Stomach (tissue), 9 donors: Measurements from ENCODE around the gene ZSWIM3. TPM values are rescaled to one million over a fixed set of nuclear protein-coding genes. Genes with fewer than 3 reads are reported as not detected.
A peak's percentile ranks its signal among the peaks of the same experiment; 100 is the strongest.

ENCODE experiments used
- DNase-seq, 2 donors: peaks; one replicate each; pipeline versions ENCODE4 v3.0.0 to v3.0.0-alpha.2; 2013 to 2019
- H3K27ac ChIP-seq, 5 donors: fragments of 200-600 bp in 4 of 5; sonication (generic) in 4 of 5; one replicate each; pipeline ENCODE4 v1.5.1; 2013 to 2019; ENCODE audit warnings: mild to moderate bottlenecking in 1 of 5, moderate library complexity in 1 of 5
- H3K27me3 ChIP-seq, 3 donors: fragments of 200-600 bp; sonication (generic); one replicate each; pipeline ENCODE4 v1.5.1; 2017 to 2019; ENCODE audit warnings: mixed run types in 1 of 3
- H3K36me3 ChIP-seq, 4 donors: fragments of 200-600 bp; sonication (generic); 1 replicate in 3 of 4; 2 replicates in 1 of 4; pipeline ENCODE4 v1.5.1; 2016 to 2019
- H3K4me1 ChIP-seq, 4 donors: fragments of 200-600 bp; sonication (generic); one replicate each; pipeline ENCODE4 v1.5.1; 2016 to 2019
- H3K4me3 ChIP-seq, 4 donors: fragments of 200-600 bp; sonication (generic) in 3 of 4; one replicate each; pipeline ENCODE4 v1.5.1; 2016 to 2019; ENCODE audit warnings: mild to moderate bottlenecking in 1 of 4
- H3K9me3 ChIP-seq, 4 donors: fragments of 200-600 bp; sonication (generic); one replicate each; pipeline ENCODE4 v1.5.1; 2016 to 2019
- EP300 ChIP-seq: sonication (generic); formaldehyde crosslinking; IDR thresholded peaks from one replicate; pipeline ENCODE4 v1.6.1; 2017; ENCODE audit warnings: antibody characterized with exemption
- POLR2A ChIP-seq, 4 donors: fragments of 450-650 bp; IDR thresholded peaks; one replicate each; pipeline ENCODE4 v1.6.1; 2016; ENCODE audit warnings: antibody characterized with exemption in 4 of 4, control low read depth in 2 of 4, mild to moderate bottlenecking in 1 of 4, moderate library complexity in 1 of 4
- POLR2AphosphoS5 ChIP-seq, 3 donors: sonication (generic); formaldehyde crosslinking; IDR thresholded peaks; one replicate each; pipeline ENCODE4 v1.6.1; 2016; ENCODE audit warnings: antibody characterized with exemption in 3 of 3
- WGBS, 5 donors: extraction: QIAGEN DNeasy Blood & Tissue Kit in 3 of 5; methylation state at CpG; one replicate each; pipeline versions ENCODE4 v1.1.5 to v1.1.7; 2013 to 2018; 5-methylcytosine and 5-hydroxymethylcytosine counted together
- intact Hi-C: fragments of 100-400 bp; cut with DNase I; formaldehyde crosslinking; loops from one replicate; pipeline ENCODE4 v1.15.1; 2023; ENCODE audit warnings: low total_unique reads
- polyA plus RNA-seq, 3 donors: library from polyadenylated mRNA; stranded (reverse); fragments of 200-250 nt; gene quantifications; one replicate each; pipeline ENCODE4 v1.2.3, GENCODE V29; 2013
- total RNA-seq, 5 donors: library from RNA; depleted of rRNA; stranded (reverse); fragments of >200 nt; gene quantifications; one replicate each; pipeline versions ENCODE4 v1.1.0 to v1.2.3, GENCODE V29; 2014 to 2016
- TF ChIP-seq, protein P1 (sequence below), 7 experiments: fragments of 450-650 bp in 4 of 7; fragments of 200-600 bp in 3 of 7; sonication (generic) in 3 of 7; IDR thresholded peaks; one replicate each; pipeline ENCODE4 v1.5.1; 2016 to 2019; ENCODE audit warnings: antibody characterized with exemption in 7 of 7, control low read depth in 2 of 7, mild to moderate bottlenecking in 1 of 7
- donor health status: healthy with polysubstance abuse.
- donor health status: Bipolar disorder and iron deficiency.
- donor health status: healthy.

The ZSWIM3 gene
- total and polyA plus RNA-seq, 8 donors: 0.87 to 2.3 (median 1.8) TPM; not detected in 1

DNA sequence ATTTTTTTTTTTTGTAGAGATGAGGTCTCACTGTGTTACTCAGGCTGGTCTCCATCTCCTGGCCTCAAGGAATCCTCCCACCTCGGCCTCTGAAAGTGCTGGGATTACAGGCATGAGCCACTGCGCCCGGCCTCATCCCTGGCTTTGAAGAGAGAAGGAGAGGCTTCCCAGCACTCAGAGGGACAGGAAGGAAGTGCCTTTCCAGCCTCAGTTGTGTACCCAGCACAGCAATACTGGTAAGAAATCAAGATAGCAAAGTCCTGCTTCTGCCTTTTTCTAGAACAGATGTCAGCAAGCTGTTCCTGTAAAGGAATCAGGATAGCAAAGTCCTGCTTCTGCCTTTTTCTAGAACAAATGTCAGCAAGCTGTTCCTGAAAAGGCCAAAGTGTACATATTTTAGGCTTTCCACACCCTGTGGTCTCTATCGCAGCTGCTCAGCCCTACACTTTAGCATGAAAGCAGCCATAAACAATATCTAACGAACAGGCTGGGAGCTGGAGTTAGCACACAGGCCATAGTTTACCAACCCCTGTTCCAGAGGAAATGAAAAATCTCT, 60.8 kb downstream of the ZSWIM3 start:
- no peaks in the 10 kb centered on the region for H3K9me3 ChIP-seq
- H3K27ac ChIP-seq: peak overlapping the region; percentile 29 to 83 (median 52)
- intact Hi-C loops: no loop called here
- peak in 1 of 2 donors; percentile 67 for DNase-seq
- peak in 1 of 3 donors; percentile 3 for TF ChIP-seq POLR2AphosphoS5 (IDR thresholded peaks at IDR 0.05)
- no peak for TF ChIP-seq POLR2A (IDR thresholded peaks at IDR 0.05)
- no peak overlapping the region for H3K4me3 ChIP-seq
- WGBS, 5 donors: 49 to 74% (median 60%) methylated on average over 5 of the region's 5 CpGs
- H3K27me3 ChIP-seq: no peaks in the 10 kb centered on the region
- no peaks in the 10 kb centered on the region for H3K36me3 ChIP-seq
- H3K4me1 ChIP-seq: peaks cover 19 to 65% (median 37%) of the 10 kb centered on the region in 4 donors

DNA sequence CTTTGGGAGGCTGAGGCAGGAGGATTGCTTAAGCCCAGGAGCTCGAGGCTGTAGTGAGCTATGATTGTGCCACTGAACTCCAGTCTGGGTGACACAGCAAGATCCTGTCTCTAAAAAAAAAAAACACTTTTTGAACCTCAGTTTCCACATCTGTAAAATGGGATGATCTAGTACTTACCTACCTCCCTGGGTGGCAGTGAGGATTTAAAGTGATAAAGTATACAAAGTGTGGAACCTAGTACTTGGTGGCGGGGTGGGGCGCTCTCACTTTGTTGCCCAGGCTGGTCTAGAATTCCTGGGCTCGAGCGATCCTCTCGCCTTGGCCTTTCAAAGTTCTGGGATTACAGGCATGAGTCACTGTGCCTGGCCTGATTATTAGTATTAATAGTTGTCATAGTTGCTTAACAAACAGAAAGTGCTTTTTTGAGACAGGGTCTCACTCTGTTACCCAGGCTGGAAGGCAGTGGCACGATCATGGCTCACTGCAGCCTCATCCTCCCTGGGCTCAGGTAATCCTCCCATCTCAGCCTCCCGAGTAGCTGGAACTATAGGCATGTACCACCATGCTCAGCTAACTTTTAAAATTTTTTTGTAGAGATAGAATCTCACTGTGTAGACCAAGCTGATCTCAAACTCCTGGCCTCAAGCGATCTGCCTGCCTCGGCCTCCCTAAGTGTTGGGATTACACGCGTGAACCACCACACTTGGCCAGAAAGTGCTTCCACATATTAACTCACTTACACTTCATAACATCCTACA, 61.5 kb downstream of the ZSWIM3 start:
- Histone ChIP-seq H3K27me3 (no peaks in the 10 kb centered on the region), H3K36me3 (no peaks in the 10 kb centered on the region), H3K4me1 (peaks cover 22 to 63% (median 42%) of the 10 kb centered on the region in 4 donors), H3K4me3 (no peak overlapping the region), H3K9me3 (no peaks in the 10 kb centered on the region), H3K27ac (peak overlapping the region; percentile 33 to 83 (median 52))
- no peak for TF ChIP-seq EP300
- no peak for TF ChIP-seq POLR2AphosphoS5 (IDR thresholded peaks at IDR 0.05)
- TF ChIP-seq, protein P1, sequence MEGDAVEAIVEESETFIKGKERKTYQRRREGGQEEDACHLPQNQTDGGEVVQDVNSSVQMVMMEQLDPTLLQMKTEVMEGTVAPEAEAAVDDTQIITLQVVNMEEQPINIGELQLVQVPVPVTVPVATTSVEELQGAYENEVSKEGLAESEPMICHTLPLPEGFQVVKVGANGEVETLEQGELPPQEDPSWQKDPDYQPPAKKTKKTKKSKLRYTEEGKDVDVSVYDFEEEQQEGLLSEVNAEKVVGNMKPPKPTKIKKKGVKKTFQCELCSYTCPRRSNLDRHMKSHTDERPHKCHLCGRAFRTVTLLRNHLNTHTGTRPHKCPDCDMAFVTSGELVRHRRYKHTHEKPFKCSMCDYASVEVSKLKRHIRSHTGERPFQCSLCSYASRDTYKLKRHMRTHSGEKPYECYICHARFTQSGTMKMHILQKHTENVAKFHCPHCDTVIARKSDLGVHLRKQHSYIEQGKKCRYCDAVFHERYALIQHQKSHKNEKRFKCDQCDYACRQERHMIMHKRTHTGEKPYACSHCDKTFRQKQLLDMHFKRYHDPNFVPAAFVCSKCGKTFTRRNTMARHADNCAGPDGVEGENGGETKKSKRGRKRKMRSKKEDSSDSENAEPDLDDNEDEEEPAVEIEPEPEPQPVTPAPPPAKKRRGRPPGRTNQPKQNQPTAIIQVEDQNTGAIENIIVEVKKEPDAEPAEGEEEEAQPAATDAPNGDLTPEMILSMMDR (IDR thresholded peaks at IDR 0.05): no peak
- no peak for TF ChIP-seq POLR2A (IDR thresholded peaks at IDR 0.05)
- no peak for DNase-seq
- 76 to 84% (median 83%) methylated on average over 12 of the region's 12 CpGs for WGBS, 5 donors
- intact Hi-C loops: no loop called here

DNA sequence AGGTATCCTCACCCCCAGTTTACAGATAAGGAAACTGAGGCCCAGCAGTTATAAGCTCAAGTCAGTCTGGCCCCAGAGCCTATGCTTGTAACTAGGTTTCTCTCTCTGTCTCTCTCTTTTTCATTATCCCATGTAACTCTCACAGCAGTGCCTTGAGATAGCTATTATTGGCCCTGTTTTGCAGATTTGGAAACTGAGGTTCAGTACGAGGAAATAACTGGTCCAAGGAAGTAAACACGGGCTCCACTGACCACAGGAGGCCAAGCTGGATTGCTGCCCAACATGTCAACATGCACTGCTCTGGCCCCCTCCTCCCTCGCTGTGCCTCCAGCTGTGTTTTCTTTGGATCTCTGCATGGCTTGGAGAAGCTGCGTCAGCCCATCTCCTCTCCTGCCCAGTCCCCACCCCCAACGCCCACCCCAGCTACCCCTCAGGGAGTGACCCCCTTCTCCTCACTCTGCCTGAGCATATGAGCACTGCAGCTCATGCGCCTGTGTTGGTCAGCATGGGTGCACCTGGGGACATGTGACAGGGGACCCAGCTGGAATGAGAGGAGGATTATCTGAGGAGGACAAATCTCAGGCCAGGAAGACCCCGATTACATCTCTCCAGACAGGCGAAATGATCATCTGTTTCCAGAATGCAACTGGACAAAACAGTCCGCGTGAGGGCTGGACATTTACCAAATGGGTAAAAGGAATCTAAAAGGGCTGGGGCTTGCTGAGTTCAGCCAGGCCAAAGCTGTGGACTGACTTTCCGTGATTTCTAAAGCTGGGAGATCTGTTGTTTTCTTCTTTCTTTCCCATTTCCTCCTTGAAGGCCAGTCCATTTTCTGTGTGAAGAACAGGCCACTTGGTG, 62.4 kb downstream of the ZSWIM3 start:
- Histone ChIP-seq H3K27me3 (no peaks in the 10 kb centered on the region), H3K27ac (peak overlapping the region; percentile 48 to 83 (median 52)), H3K4me1 (peaks cover 28 to 64% (median 49%) of the 10 kb centered on the region in 4 donors), H3K36me3 (no peaks in the 10 kb centered on the region), H3K4me3 (no peak overlapping the region), H3K9me3 (no peaks in the 10 kb centered on the region)
- TF ChIP-seq EP300 (no peak), POLR2A (IDR thresholded peaks at IDR 0.05) (no peak), POLR2AphosphoS5 (IDR thresholded peaks at IDR 0.05) (peak in 1 of 3 donors; percentile 46)
- TF ChIP-seq, protein P1 (IDR thresholded peaks at IDR 0.05): no peak
- peak; percentile 85 to 88 for DNase-seq
- intact Hi-C loops: no loop called here
- WGBS, 5 donors: 19 to 39% (median 20%) methylated on average over 10 to 11 of the region's 11 CpGs

GRCh38 chr20:45920462-45921336, 63.3 kb downstream of the ZSWIM3 start:
- Histone ChIP-seq H3K27ac (peak overlapping the region; percentile 48 to 83 (median 52)), H3K4me3 (no peak overlapping the region), H3K27me3 (no peaks in the 10 kb centered on the region), H3K4me1 (peaks cover 28 to 65% (median 53%) of the 10 kb centered on the region in 4 donors), H3K9me3 (no peaks in the 10 kb centered on the region), H3K36me3 (no peaks in the 10 kb centered on the region)
- WGBS, 5 donors: 65 to 76% (median 73%) methylated on average over 9 of the region's 9 CpGs
- intact Hi-C loops: no loop called here
- TF ChIP-seq POLR2A (IDR thresholded peaks at IDR 0.05): no peak
- TF ChIP-seq, protein P1 (IDR thresholded peaks at IDR 0.05): no peak
- TF ChIP-seq EP300: no peak
- no peak for TF ChIP-seq POLR2AphosphoS5 (IDR thresholded peaks at IDR 0.05)
- DNase-seq: no peak
